B cell (primary cell): Measurements from ENCODE around the gene IER3. TPM values are rescaled to one million over a fixed set of nuclear protein-coding genes. Genes with fewer than 3 reads are reported as not detected.

Experiments used
- ATAC-seq: fragments of 200-7000 bp; cut with Tn5 transposase; one replicate; pipeline ENCODE4 v1.10.0; 2021; ENCODE audit warnings: low read depth, mild to moderate bottlenecking, moderate number of reproducible peaks, moderate library complexity
- CTCF ChIA-PET: fragments of 350-600 bp; sonication (Branson Sonifier 250); formaldehyde crosslinking; loops from one replicate; lab custom pipeline; 2021; ENCODE audit warnings: antibody characterized with exemption, inconsistent platforms; lab: Charles Lee
- POLR2A ChIA-PET: fragments of 350-600 bp; sonication (Branson Sonifier 250); formaldehyde crosslinking; loops from one replicate; lab custom pipeline; 2021; ENCODE audit warnings: antibody characterized with exemption; lab: Charles Lee
- DNase-seq: peaks from one replicate; pipeline ENCODE4 v3.0.0; 2013
- H2AFZ ChIP-seq: 2 replicates; pipeline ENCODE4 v1.6.1; 2012; ENCODE audit warnings: mild to moderate bottlenecking, low read depth, low read length; ENCODE audit not compliant: insufficient read depth, poor library complexity, severe bottlenecking
- H3K27ac ChIP-seq, 2 donors: 1 replicate in 1 of 2; 2 replicates in 1 of 2; pipeline ENCODE4 v1.5.1; 2012 to 2013; ENCODE audit warnings: low read length in 2 of 2, mild to moderate bottlenecking in 2 of 2, moderate library complexity in 1 of 2
- H3K27me3 ChIP-seq, 4 experiments: fragments of 200-600 bp in 1 of 4; sonication (generic) in 1 of 4; replicated peaks in 1 of 4; 1 replicate in 2 of 4; 2 replicates in 2 of 4; pipeline versions ENCODE4 v1.6.1 to v1.7.0; 2013 to 2016; ENCODE audit warnings: low read length in 3 of 4, mild to moderate bottlenecking in 2 of 4, mixed read lengths in 1 of 4, moderate library complexity in 1 of 4; ENCODE audit not compliant: insufficient read depth in 4 of 4, control insufficient read depth in 3 of 4; ENCODE audit errors: control extremely low read depth in 1 of 4
- H3K36me3 ChIP-seq, 2 experiments: replicated peaks in 1 of 2; 1 replicate in 1 of 2; 2 replicates in 1 of 2; pipeline versions ENCODE4 v1.6.1 to v1.7.1; 2013; ENCODE audit warnings: low read length in 1 of 2; ENCODE audit not compliant: insufficient read depth in 2 of 2, control insufficient read depth in 1 of 2; ENCODE audit errors: control extremely low read depth in 1 of 2, extremely low read depth in 1 of 2
- H3K4me1 ChIP-seq, 2 donors: fragments of 200-600 bp in 1 of 2; sonication (generic) in 1 of 2; 1 replicate in 1 of 2; 2 replicates in 1 of 2; pipeline versions ENCODE4 v1.5.1 to v1.6.1; 2013 to 2017; ENCODE audit warnings: low read length in 2 of 2; ENCODE audit not compliant: control insufficient read depth in 2 of 2, insufficient read depth in 2 of 2
- H3K4me2 ChIP-seq: replicated peaks from 2 replicates; pipeline ENCODE3; 2012; ENCODE audit warnings: mild to moderate bottlenecking, low read depth, low read length; ENCODE audit not compliant: poor library complexity, severe bottlenecking
- H3K4me3 ChIP-seq, 5 experiments: fragments of 200-600 bp in 1 of 5; sonication (generic) in 1 of 5; 1 replicate in 3 of 5; 2 replicates in 2 of 5; pipeline versions ENCODE4 v1.5.1 to v1.7.0; 2011 to 2016; ENCODE audit warnings: low read length in 4 of 5, mild to moderate bottlenecking in 4 of 5, low read depth in 2 of 5, control low read depth in 1 of 5, moderate library complexity in 1 of 5; ENCODE audit not compliant: insufficient read depth in 1 of 5; ENCODE audit errors: control extremely low read depth in 1 of 5, extremely low read depth in 1 of 5
- H3K79me2 ChIP-seq: fragments of 200-600 bp; sonication (generic); one replicate; pipeline ENCODE4 v1.6.0; 2016; ENCODE audit warnings: low read length; ENCODE audit not compliant: control insufficient read depth, insufficient read depth
- H3K9ac ChIP-seq: fragments of 200-600 bp; sonication (generic); 2 replicates; pipeline ENCODE4 v1.6.1; 2017; ENCODE audit warnings: mild to moderate bottlenecking, low read length, moderate library complexity
- H3K9me3 ChIP-seq, 3 donors: one replicate each; pipeline versions ENCODE4 v1.6.1 to v1.7.1; 2013; ENCODE audit warnings: low read length in 2 of 3; ENCODE audit not compliant: control insufficient read depth in 2 of 3, insufficient read depth in 1 of 3; ENCODE audit errors: control extremely low read depth in 1 of 3
- H4K20me1 ChIP-seq: 2 replicates; pipeline ENCODE4 v1.6.0; 2012; ENCODE audit warnings: mild to moderate bottlenecking, low read length; ENCODE audit not compliant: insufficient read depth, control insufficient read depth, poor library complexity, severe bottlenecking
- H3K27ac Mint-ChIP-seq: one replicate; pipeline ENCODE4 v1.8.0; 2021; ENCODE audit warnings: mixed read lengths
- H3K27me3 Mint-ChIP-seq: one replicate; pipeline ENCODE4 v1.8.0; 2021; ENCODE audit warnings: mixed read lengths
- H3K4me1 Mint-ChIP-seq: one replicate; pipeline ENCODE4 v1.8.0; 2021; ENCODE audit warnings: mixed read lengths
- H3K4me3 Mint-ChIP-seq: one replicate; pipeline ENCODE4 v1.8.0; 2021; ENCODE audit warnings: mixed read lengths
- H3K9me3 Mint-ChIP-seq: one replicate; pipeline ENCODE4 v1.8.0; 2022; ENCODE audit warnings: mixed read lengths; ENCODE audit not compliant: insufficient read depth
- EZH2 ChIP-seq: IDR thresholded peaks from 2 replicates; pipeline ENCODE4 v1.6.1; 2012; ENCODE audit warnings: borderline replicate concordance, low read depth, mild to moderate bottlenecking, moderate library complexity, low read length; ENCODE audit not compliant: insufficient read depth, poor library complexity, severe bottlenecking
- WGBS: methylation state at CpG from one replicate; pipeline ENCODE4 v1.1.5; 2013; ENCODE audit warnings: missing lambda C conversion rate; ENCODE audit not compliant: insufficient coverage; 5-methylcytosine and 5-hydroxymethylcytosine counted together
- intact Hi-C: fragments of 100-400 bp; cut with micrococcal nuclease; formaldehyde crosslinking; loops from one replicate; pipeline ENCODE4 v1.10.0; 2022
- polyA plus RNA-seq: library from polyadenylated mRNA; depleted of rRNA; stranded (reverse); fragments of >200 nt; gene quantifications from 2 replicates; pipeline ENCODE4 v1.2.3, GENCODE V29; 2012
- total RNA-seq, 2 donors: library from RNA; stranded (reverse); fragments of 120-200 nt in 1 of 2; gene quantifications; 1 replicate in 1 of 2; 2 replicates in 1 of 2; pipeline versions ENCODE4 v1.2.3 to v1.2.4, GENCODE V29; 2013 to 2022
- TF ChIP-seq, protein P1 (sequence below): fragments of 200-600 bp; IDR thresholded peaks from one replicate; pipeline ENCODE4 v1.8.0; 2022; ENCODE audit warnings: antibody characterized with exemption, mild to moderate bottlenecking

Gene IER3
- total and polyA plus RNA-seq, 2 donors (not counting 1 experiment from before 2014, with no cell fraction given) = 3.7 to 4.2 TPM

DNA sequence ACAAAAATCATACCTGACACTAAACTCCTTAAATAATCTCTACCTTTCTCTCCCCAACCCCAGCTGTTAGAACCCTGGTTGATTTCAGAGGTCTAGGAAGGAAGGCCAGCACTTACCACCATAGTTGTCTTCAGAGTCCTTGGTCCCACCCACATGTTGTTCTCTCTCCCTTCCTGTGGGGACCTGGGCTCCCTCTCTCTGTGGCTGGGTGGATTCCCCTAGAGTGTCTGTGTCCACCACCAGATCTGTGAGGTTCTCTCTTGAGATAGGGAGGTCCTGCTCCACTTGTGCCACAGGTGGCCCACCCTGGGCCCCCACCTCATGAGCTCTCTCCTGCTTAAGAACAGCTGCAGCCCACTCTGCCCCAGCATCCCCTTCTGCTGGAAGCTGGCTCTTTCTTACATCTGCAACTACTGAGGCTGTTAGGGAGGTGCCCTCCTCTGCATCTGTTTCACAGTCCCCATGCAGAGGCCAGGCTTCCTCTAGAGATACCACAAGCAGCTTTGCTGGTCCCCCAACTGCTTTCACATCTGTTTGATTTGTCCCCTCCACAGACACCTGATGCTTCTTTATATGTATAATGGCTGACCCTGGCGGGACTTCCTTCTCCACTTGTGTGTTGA, 32.5 kb downstream of the IER3 start:
- Histone ChIP-seq H3K4me3 (no peak overlapping the region), H3K79me2 (peaks cover 9% of the 10 kb centered on the region), H3K27ac (no peak overlapping the region), H3K36me3 (peaks cover 5 to 58% of the 10 kb centered on the region in 2 experiments), H3K9ac (no peak overlapping the region), H3K9me3 (no peaks in the 10 kb centered on the region), H2AFZ (no peak overlapping the region), H4K20me1 (no peaks in the 10 kb centered on the region), H3K4me2 (no peak overlapping the region), H3K4me1 (peaks cover 7 to 8% of the 10 kb centered on the region in 2 donors), H3K27me3 (no peaks in the 10 kb centered on the region)
- Mint-ChIP-seq H3K9me3 (no peaks in the 10 kb centered on the region), H3K4me3 (no peak overlapping the region), H3K27ac (no peak overlapping the region), H3K27me3 (no peaks in the 10 kb centered on the region), H3K4me1 (peaks cover 15% of the 10 kb centered on the region)
- ChIA-PET POLR2A (interaction anchor here (0.6 to 1.3 kb wide), 3 partner anchors 10 to 20 kb away, joined by 3 to 5 read pairs (median 3); no protein-coding TSS in a partner anchor), CTCF (interaction anchor here (0.7 to 3.5 kb wide), 5 partner anchors 11 to 33 kb away, joined by 3 to 20 read pairs (median 6); no protein-coding TSS in a partner anchor)
- WGBS = no CpG with 5 or more reads among the region's 1 CpG
- intact Hi-C loops = no loop called here
- TF ChIP-seq EZH2 = no peak
- TF ChIP-seq, protein P1, sequence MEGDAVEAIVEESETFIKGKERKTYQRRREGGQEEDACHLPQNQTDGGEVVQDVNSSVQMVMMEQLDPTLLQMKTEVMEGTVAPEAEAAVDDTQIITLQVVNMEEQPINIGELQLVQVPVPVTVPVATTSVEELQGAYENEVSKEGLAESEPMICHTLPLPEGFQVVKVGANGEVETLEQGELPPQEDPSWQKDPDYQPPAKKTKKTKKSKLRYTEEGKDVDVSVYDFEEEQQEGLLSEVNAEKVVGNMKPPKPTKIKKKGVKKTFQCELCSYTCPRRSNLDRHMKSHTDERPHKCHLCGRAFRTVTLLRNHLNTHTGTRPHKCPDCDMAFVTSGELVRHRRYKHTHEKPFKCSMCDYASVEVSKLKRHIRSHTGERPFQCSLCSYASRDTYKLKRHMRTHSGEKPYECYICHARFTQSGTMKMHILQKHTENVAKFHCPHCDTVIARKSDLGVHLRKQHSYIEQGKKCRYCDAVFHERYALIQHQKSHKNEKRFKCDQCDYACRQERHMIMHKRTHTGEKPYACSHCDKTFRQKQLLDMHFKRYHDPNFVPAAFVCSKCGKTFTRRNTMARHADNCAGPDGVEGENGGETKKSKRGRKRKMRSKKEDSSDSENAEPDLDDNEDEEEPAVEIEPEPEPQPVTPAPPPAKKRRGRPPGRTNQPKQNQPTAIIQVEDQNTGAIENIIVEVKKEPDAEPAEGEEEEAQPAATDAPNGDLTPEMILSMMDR = no peak
- no peak for ATAC-seq
- DNase-seq = no peak
